ENCODE measurements around the gene COL4A4. TPM values are rescaled to one million over a fixed set of nuclear protein-coding genes. Genes with fewer than 3 reads are reported as not detected.

The COL4A4 gene
- total RNA-seq, 4 donors from 2014 or later, result 0.40 to 2.3 (median 0.93) TPM

DNA sequence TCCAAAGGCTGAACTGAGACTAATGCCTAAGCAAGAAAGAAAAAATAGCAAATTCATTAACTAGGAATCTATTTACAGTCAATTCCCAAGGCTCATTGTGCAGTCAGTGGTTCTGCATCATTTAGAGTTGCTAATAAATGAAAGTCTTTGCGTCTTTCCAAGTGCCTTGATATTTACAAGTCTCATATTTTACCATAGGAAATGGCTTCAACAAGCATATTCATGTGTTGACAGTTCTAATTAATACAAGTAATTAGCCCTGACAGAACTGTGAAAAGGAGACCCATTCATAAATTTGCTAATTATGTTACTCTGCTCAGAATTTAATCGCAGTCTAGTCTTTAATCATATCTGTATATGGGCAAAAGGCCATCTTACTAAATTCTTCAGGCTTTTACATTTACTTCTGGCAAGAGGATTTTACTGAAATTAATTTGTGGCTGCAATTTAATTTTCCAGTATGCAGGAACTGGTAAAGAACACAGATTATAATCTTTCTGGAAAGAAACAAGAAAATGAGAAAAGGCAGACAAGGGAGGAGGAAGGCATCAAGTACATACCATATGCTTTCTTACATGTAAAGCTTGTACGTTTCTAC, 201.7 kb downstream of the COL4A4 start:
- no peak for DNase-seq
- H3K27ac ChIP-seq, result no peak overlapping the region
- 86 to 91% methylated on average over 3 of the region's 3 CpGs for WGBS, 2 donors
- no peaks in the 10 kb centered on the region for H3K9me3 ChIP-seq
- TF ChIP-seq POLR2A (IDR thresholded peaks at IDR 0.05), result no peak
- TF ChIP-seq, protein P1, sequence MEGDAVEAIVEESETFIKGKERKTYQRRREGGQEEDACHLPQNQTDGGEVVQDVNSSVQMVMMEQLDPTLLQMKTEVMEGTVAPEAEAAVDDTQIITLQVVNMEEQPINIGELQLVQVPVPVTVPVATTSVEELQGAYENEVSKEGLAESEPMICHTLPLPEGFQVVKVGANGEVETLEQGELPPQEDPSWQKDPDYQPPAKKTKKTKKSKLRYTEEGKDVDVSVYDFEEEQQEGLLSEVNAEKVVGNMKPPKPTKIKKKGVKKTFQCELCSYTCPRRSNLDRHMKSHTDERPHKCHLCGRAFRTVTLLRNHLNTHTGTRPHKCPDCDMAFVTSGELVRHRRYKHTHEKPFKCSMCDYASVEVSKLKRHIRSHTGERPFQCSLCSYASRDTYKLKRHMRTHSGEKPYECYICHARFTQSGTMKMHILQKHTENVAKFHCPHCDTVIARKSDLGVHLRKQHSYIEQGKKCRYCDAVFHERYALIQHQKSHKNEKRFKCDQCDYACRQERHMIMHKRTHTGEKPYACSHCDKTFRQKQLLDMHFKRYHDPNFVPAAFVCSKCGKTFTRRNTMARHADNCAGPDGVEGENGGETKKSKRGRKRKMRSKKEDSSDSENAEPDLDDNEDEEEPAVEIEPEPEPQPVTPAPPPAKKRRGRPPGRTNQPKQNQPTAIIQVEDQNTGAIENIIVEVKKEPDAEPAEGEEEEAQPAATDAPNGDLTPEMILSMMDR (IDR thresholded peaks at IDR 0.05), result no peak
- no peak overlapping the region for H3K4me3 ChIP-seq
- intact Hi-C loops (cut with DNase I), result no loop called here
- no peaks in the 10 kb centered on the region for H3K36me3 ChIP-seq
- H3K4me1 ChIP-seq, result no peaks in the 10 kb centered on the region
- H3K27me3 ChIP-seq, result no peaks in the 10 kb centered on the region

DNA sequence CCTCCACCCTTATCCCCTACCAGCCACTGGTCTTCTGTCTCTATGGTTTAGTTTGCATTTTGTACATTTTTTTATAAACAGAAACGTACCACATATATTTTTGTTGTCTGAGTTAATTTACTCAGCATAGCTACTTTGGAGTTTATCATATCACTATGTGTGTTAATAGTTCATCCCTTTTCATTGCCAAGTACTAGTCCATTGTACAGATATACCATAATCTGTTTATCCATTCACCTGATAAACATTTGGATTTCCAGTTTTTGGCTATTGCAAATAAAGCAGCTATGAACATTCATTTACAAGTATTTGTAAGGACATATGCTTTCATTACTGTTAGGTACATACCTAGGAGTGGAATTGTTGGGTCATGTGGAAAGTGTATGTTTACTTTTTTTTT, 204.6 kb downstream of the COL4A4 start:
- Histone ChIP-seq H3K27me3 (no peaks in the 10 kb centered on the region), H3K4me3 (no peak overlapping the region), H3K36me3 (no peaks in the 10 kb centered on the region), H3K27ac (no peak overlapping the region), H3K4me1 (no peaks in the 10 kb centered on the region), H3K9me3 (no peaks in the 10 kb centered on the region)
- intact Hi-C loops (cut with DNase I), result no loop called here
- TF ChIP-seq POLR2A (IDR thresholded peaks at IDR 0.05), result no peak
- TF ChIP-seq, protein P1 (IDR thresholded peaks at IDR 0.05), result no peak
- WGBS, 2 donors, result 77 to 90% methylated on average over 1 of the region's 1 CpG
- no peak for DNase-seq

DNA sequence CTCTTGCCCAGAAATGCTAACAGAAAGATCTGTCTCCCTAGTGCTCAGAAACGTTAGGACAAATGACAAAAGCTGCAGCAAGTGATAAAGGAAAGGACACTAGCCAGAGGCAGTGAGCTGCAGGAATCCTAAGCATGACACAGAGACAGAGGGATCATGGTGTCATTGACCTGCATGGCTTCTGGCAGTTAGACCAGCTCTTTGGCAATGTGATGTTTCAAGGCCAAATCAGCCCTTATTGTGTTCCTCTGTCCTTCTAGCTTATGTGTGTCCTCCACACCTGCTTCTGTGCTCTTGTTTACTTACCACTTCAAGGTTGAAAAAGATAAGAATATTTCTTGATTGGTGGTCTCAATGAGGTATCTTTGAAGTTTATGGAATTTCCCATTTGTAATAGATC, 207.3 kb downstream of the COL4A4 start:
- H3K4me3 ChIP-seq, result no peak overlapping the region
- DNase-seq, result no peak
- no peaks in the 10 kb centered on the region for H3K27me3 ChIP-seq
- H3K9me3 ChIP-seq, result no peaks in the 10 kb centered on the region
- TF ChIP-seq, protein P1 (IDR thresholded peaks at IDR 0.05), result no peak
- no peak for TF ChIP-seq POLR2A (IDR thresholded peaks at IDR 0.05)
- no peaks in the 10 kb centered on the region for H3K36me3 ChIP-seq
- intact Hi-C loops (cut with DNase I), result no loop called here
- no peak overlapping the region for H3K27ac ChIP-seq
- 50 to 67% methylated on average over 1 of the region's 1 CpG for WGBS, 2 donors
- H3K4me1 ChIP-seq, result no peaks in the 10 kb centered on the region

GRCh38 chr2:226953826-226954225, 210.2 kb downstream of the COL4A4 start:
- H3K4me1 ChIP-seq, result no peaks in the 10 kb centered on the region
- no peaks in the 10 kb centered on the region for H3K9me3 ChIP-seq
- no peak overlapping the region for H3K4me3 ChIP-seq
- 90 to 91% methylated on average over 6 of the region's 6 CpGs for WGBS, 2 donors
- no peaks in the 10 kb centered on the region for H3K27me3 ChIP-seq
- no peaks in the 10 kb centered on the region for H3K36me3 ChIP-seq
- TF ChIP-seq POLR2A (IDR thresholded peaks at IDR 0.05), result no peak
- TF ChIP-seq, protein P1 (IDR thresholded peaks at IDR 0.05), result no peak
- intact Hi-C loops (cut with DNase I), result no loop called here
- no peak for DNase-seq
- H3K27ac ChIP-seq, result no peak overlapping the region

GRCh38 chr2:226953206-226953605, 210.8 kb downstream of the COL4A4 start:
- no peak overlapping the region for H3K27ac ChIP-seq
- 68 to 86% methylated on average over 3 of the region's 3 CpGs for WGBS, 2 donors
- DNase-seq, result no peak
- no peaks in the 10 kb centered on the region for H3K36me3 ChIP-seq
- H3K4me1 ChIP-seq, result no peaks in the 10 kb centered on the region
- H3K4me3 ChIP-seq, result no peak overlapping the region
- no peak for TF ChIP-seq POLR2A (IDR thresholded peaks at IDR 0.05)
- TF ChIP-seq, protein P1 (IDR thresholded peaks at IDR 0.05), result no peak
- no peaks in the 10 kb centered on the region for H3K27me3 ChIP-seq
- no peaks in the 10 kb centered on the region for H3K9me3 ChIP-seq
- intact Hi-C loops (cut with DNase I), result no loop called here

Small RNA genes within 50 kb of the gene (small RNA-seq; reads per million reads assigned to genes)
- 0 reads per million in 4 donors for gene RF00554

Other genes starting within 250 kb of the COL4A4 start
- 1 to 10 TPM in 1 of 4 donors, under 1 TPM in 3; 0.11 to 2.5 (median 0.38) TPM for gene COL4A3, start 419 bp upstream of the COL4A4 start, total RNA-seq
- 10 to 100 TPM; 66.8 to 91.0 (median 84.8) TPM for gene MFF, start 161.0 kb upstream of the COL4A4 start, total RNA-seq
- gene TM4SF20, start 215.1 kb upstream of the COL4A4 start, total RNA-seq, result not detected
- not detected for gene SCYGR1, start 223.7 kb upstream of the COL4A4 start, total RNA-seq

Data from esophagus squamous epithelium (tissue), 5 donors.